Skeletal muscle satellite cell (primary cell): ENCODE measurements around the gene GAS6.
"Not testable (repeated sequence)": the region's sequence is repeated elsewhere in the genome, so short reads cannot be mapped to it uniquely, and the experiment has no call there.

Experiments used
- H3K27me3 ChIP-seq: 2 replicates; pipeline ENCODE4 v1.7.0; 2013; ENCODE audit warnings: low read length; ENCODE audit not compliant: control insufficient read depth, insufficient read depth
- H3K36me3 ChIP-seq: 2 replicates; pipeline ENCODE4 v1.7.0; 2013; ENCODE audit warnings: mild to moderate bottlenecking, control low read depth, low read length; ENCODE audit not compliant: insufficient read depth
- H3K4me1 ChIP-seq: 2 replicates; pipeline ENCODE4 v1.7.0; 2013; ENCODE audit warnings: low read length; ENCODE audit not compliant: control insufficient read depth, insufficient read depth
- H3K4me2 ChIP-seq: 2 replicates; pipeline ENCODE4 v1.7.0; 2013; ENCODE audit warnings: mild to moderate bottlenecking, low read length
- H3K4me3 ChIP-seq: 2 replicates; pipeline ENCODE4 v1.7.0; 2013; ENCODE audit warnings: low read length
- H3K9ac ChIP-seq: 2 replicates; pipeline ENCODE4 v1.7.0; 2013; ENCODE audit warnings: mild to moderate bottlenecking, low read depth, low read length, moderate library complexity
- H3K9me3 ChIP-seq: replicated peaks from 2 replicates; pipeline ENCODE4 v1.7.0; 2013; ENCODE audit warnings: mild to moderate bottlenecking, control low read depth, low read length

Gene GAS6

GRCh38 chr13:113877149-113877990, 13.5 kb upstream of the GAS6 start:
- Histone ChIP-seq H3K4me3 (no peak overlapping the region), H3K4me1 (peaks cover 20% of the 10 kb centered on the region), H3K9ac (no peak overlapping the region), H3K9me3 (no peaks in the 10 kb centered on the region), H3K36me3 (no peaks in the 10 kb centered on the region), H3K4me2 (no peak overlapping the region), H3K27me3 (no peaks in the 10 kb centered on the region)

GRCh38 chr13:113876346-113877148, 12.7 kb upstream of the GAS6 start:
- Histone ChIP-seq H3K27me3 (no peaks in the 10 kb centered on the region), H3K4me2 (no peak overlapping the region), H3K4me3 (no peak overlapping the region), H3K36me3 (no peaks in the 10 kb centered on the region), H3K9me3 (no peaks in the 10 kb centered on the region), H3K9ac (no peak overlapping the region), H3K4me1 (peaks cover 12% of the 10 kb centered on the region)

GRCh38 chr13:113875837-113876281, 12.0 kb upstream of the GAS6 start:
- H3K9ac ChIP-seq = no peak overlapping the region
- H3K9me3 ChIP-seq = no peaks in the 10 kb centered on the region
- H3K4me3 ChIP-seq = no peak overlapping the region
- H3K27me3 ChIP-seq = no peaks in the 10 kb centered on the region
- H3K36me3 ChIP-seq = no peaks in the 10 kb centered on the region
- H3K4me2 ChIP-seq = no peak overlapping the region
- H3K4me1 ChIP-seq = peaks cover 6% of the 10 kb centered on the region

- no peak overlapping the region for H3K4me3 ChIP-seq
- H3K36me3 ChIP-seq = no peaks in the 10 kb centered on the region
- no peak overlapping the region for H3K9ac ChIP-seq
- H3K9me3 ChIP-seq = no peaks in the 10 kb centered on the region
- no peaks in the 10 kb centered on the region for H3K27me3 ChIP-seq
- peaks cover 4% of the 10 kb centered on the region for H3K4me1 ChIP-seq
- H3K4me2 ChIP-seq = no peak overlapping the region
Observed at GRCh38 chr13:113875429-113875815, 11.5 kb upstream of the GAS6 start.

GRCh38 chr13:113874579-113875428, 10.9 kb upstream of the GAS6 start:
- H3K9me3 ChIP-seq = no peaks in the 10 kb centered on the region
- no peaks in the 10 kb centered on the region for H3K27me3 ChIP-seq
- H3K4me2 ChIP-seq = no peak overlapping the region
- no peak overlapping the region for H3K9ac ChIP-seq
- H3K4me1 ChIP-seq = peaks cover 4% of the 10 kb centered on the region
- H3K36me3 ChIP-seq = no peaks in the 10 kb centered on the region
- H3K4me3 ChIP-seq = no peak overlapping the region

GRCh38 chr13:113874177-113874576, 10.3 kb upstream of the GAS6 start:
- no peaks in the 10 kb centered on the region for H3K27me3 ChIP-seq
- H3K4me2 ChIP-seq = no peak overlapping the region
- no peak overlapping the region for H3K4me3 ChIP-seq
- H3K9me3 ChIP-seq = no peaks in the 10 kb centered on the region
- no peaks in the 10 kb centered on the region for H3K4me1 ChIP-seq
- no peaks in the 10 kb centered on the region for H3K36me3 ChIP-seq
- no peak overlapping the region for H3K9ac ChIP-seq

GRCh38 chr13:113869263-113869662, 5.4 kb upstream of the GAS6 start:
- H3K4me2 ChIP-seq = no peak overlapping the region
- no peaks in the 10 kb centered on the region for H3K27me3 ChIP-seq
- H3K4me1 ChIP-seq = peaks cover 6% of the 10 kb centered on the region
- no peaks in the 10 kb centered on the region for H3K36me3 ChIP-seq
- H3K4me3 ChIP-seq = no peak overlapping the region
- no peaks in the 10 kb centered on the region for H3K9me3 ChIP-seq
- H3K9ac ChIP-seq = no peak overlapping the region

GRCh38 chr13:113867913-113868312, 4.0 kb upstream of the GAS6 start:
- H3K9ac ChIP-seq, H3K4me3 ChIP-seq, H3K4me2 ChIP-seq, H3K4me1 ChIP-seq, H3K36me3 ChIP-seq, H3K9me3 ChIP-seq, H3K27me3 ChIP-seq: not testable (repeated sequence)

GRCh38 chr13:113865427-113865826, 1.6 kb upstream of the GAS6 start:
- Histone ChIP-seq H3K4me3 (no peak overlapping the region), H3K36me3 (peaks cover 4% of the 10 kb centered on the region), H3K9me3 (no peaks in the 10 kb centered on the region), H3K9ac (no peak overlapping the region), H3K27me3 (no peaks in the 10 kb centered on the region), H3K4me1 (peaks cover 32% of the 10 kb centered on the region), H3K4me2 (no peak overlapping the region)

- peak overlapping the region; percentile 79 for H3K4me3 ChIP-seq
Observed at GRCh38 chr13:113864273-113864890, 506 bp upstream of the GAS6 start.

More at GRCh38 chr13:113864273-113864890, 506 bp upstream of the GAS6 start:
- Histone ChIP-seq H3K9me3 (no peaks in the 10 kb centered on the region), H3K9ac (peak overlapping the region; percentile 87), H3K4me1 (peaks cover 32% of the 10 kb centered on the region), H3K27me3 (no peaks in the 10 kb centered on the region), H3K36me3 (peaks cover 9% of the 10 kb centered on the region), H3K4me2 (peak overlapping the region; percentile 94)
